NCI-H2171 (cell line): ENCODE measurements around the gene KIAA1586.
A peak's percentile ranks its signal among the peaks of the same experiment; 100 is the strongest.
"Not testable (repeated sequence)": the region's sequence is repeated elsewhere in the genome, so short reads cannot be mapped to it uniquely, and the experiment has no call there.

Experiments used
- DNase-seq: peaks from one replicate; lab custom pipeline; 2025; lab: John Stamatoyannopoulos, UW

Gene KIAA1586

GRCh38 chr6:57047859-57048258 lies 1.4 kb downstream of the KIAA1586 start:
- DNase-seq, result not testable (repeated sequence)

DNA sequence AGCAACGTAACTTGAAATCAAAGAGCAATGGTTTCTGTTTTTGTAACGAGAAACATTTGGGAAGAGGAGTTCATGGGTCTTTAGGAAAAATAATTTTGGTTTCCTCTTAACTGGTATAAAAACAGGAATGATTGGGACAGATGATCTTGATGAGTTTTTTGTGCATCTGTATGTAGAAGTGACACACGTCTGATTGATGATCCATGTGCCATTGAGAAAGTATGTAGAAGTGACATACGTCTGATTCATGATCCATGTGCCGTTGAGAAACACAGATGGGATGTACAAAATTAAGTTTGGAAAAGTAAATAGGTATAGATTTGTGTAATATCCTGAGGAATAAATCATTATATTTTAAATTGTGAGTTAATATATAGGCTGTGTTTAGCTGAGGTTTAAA lies 2.1 kb downstream of the KIAA1586 start:
- no peak for DNase-seq

DNA sequence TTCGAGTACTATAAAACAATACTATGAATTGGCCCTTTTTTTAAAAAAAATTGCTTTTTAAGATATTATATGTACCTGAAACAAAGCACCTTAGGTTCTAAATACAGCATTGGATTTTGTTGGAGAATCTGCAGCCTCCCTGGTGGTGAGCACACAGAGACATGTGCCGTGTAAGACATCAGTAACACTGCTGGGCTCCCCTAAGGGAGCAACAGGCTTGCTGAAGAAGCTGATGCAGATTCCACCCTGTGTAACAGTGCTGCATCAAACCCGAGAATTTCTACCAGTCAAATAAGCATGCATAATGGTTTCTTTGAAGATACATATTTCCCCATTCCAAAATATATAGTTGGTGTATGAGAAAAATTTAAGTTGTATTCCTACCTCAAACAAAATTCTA lies 17.4 kb downstream of the KIAA1586 start:
- DNase-seq, result no peak

GRCh38 chr6:57064809-57065208 lies 18.3 kb downstream of the KIAA1586 start:
- DNase-seq, result no peak

DNA sequence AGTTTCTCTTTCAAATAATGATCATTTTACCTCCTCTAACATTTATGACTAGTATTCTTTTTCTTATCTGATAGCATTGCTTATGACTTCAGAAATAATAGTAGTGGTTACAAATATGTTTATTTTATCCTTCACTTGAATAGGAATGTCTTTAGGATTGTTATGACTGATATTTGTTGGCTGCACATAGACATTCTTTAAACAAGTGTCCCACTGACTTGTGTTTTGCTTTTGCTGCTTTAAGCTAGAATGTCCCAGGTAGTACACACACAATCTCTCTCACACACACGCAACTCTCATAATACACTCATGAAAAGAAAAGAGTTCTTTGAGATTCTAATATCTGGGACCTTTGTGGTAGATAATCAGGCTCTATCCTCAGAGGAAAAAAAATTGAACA lies 21.6 kb downstream of the KIAA1586 start:
- no peak for DNase-seq

GRCh38 chr6:57069228-57069627 lies 22.7 kb downstream of the KIAA1586 start:
- no peak for DNase-seq

DNA sequence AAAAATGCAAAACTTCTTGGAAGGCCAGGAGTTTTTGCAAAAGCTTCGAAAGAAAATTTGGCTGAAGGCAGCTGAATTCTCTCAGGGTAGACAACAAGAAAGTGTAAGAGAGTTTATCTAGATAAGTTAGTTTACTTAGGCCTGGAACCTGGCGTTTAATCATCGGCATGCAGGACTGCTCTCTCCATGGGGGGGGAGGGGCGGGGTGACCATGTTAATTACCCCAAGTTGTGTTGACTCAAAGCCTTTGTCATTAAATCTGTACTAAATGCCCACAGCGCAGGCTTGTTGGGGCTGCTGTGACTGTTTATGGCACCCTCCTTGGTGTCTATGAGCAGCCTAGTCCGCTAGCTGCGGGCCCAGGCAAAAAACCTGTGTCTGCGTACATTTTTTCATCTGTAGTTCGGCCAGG lies 23.4 kb downstream of the KIAA1586 start:
- DNase-seq, result no peak

- DNase-seq, result no peak
Measured at GRCh38 chr6:57072108-57072507, 25.6 kb downstream of the KIAA1586 start.

DNA sequence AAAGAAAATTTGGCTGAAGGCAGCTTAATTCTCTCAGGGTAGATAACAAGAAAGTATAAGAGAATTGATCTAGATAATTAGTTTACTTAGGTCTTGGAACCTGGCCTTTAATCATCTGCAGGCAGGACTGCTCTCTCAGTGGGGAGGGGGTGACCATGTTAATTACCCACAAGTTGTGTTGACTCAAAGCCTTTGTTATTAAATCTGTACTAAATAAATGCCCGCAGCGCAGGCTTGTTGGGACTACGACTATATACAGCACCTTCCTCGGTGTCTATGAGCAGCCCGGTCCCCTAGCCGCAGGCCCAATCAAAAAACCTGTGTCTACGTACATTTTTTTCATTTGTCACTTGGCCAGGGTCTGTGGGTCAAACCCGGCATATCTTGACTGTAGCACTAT lies 27.9 kb downstream of the KIAA1586 start:
- no peak for DNase-seq

- DNase-seq, result no peak
Measured at GRCh38 chr6:57075092-57075491, 28.6 kb downstream of the KIAA1586 start.

DNA sequence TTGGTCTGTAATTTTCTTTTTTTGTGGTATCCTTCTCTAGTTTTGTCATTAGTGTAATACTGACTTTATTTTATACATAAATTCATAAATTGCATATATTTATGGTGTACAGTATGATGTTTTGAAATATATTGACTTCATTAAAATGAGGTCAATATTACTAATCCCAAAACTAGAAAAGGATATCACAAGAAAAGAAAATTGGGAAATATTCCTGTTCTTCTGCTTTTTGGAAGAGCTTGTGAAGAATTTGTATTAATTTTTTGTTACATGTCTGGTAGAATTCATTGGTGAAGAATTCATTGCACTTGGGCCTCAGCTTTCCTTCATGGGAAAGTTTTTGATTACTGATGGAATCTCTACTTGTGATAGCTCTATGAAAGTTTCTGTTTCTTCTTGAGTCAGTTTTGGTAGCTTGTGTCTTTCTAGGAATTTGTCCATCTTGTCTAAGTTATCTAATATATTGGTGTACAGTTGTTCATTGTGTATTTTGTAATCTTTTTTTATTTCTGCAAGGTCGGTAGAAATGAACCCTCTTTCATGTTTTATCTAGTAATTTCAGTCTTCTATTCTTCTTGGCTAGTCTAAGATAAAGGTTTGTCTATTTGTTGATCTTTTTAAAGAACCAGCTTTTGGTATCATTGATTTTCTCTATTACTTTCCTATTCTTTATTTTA lies 32.2 kb downstream of the KIAA1586 start:
- DNase-seq, result no peak

GRCh38 chr6:57085471-57085870 lies 39.0 kb downstream of the KIAA1586 start:
- no peak for DNase-seq

DNA sequence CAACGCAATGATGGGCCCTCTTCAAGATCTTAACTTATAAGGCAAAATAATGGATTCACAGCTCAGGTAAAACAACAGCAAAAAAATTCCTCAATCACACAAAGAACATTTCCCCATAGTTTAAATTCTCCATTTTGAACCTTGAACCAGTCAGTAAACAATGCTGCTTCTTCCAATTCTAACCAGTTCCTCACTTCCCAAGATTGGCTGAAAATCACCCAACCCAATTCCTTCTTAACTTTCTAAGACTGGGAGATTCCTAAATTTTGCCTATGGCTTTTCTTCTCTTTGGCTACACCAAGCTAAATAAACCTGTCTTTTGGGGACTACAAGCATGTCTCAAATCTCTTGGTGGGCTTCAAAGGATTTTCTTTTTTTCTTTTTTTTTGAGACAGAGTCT lies 40.4 kb downstream of the KIAA1586 start:
- DNase-seq, result no peak

DNA sequence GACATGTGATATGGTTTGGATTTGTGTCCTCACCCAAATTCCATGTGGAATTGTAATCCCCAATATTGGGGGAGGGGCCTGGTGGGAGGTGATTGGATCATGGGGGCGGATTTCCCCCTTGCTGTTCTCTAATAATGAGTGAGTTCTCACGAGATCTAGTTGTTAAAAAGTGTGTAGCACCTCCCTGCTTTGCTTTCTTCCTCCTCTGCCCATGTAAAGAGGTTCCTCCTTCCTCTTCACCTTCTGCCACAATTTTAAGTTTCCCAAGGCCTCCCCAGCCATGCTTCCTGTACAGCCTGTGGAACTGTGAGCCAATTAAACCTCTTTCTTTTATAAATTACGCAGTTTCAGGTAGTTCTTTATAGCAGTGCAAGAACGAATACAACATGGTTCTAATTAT lies 41.4 kb downstream of the KIAA1586 start:
- DNase-seq, result no peak

GRCh38 chr6:57089265-57089664 lies 42.8 kb downstream of the KIAA1586 start:
- no peak for DNase-seq

- peak; percentile 96 for DNase-seq
Measured at GRCh38 chr6:57089687-57090457, 43.4 kb downstream of the KIAA1586 start, which contains the start of gene ZNF451. Gene ZNF451, plus strand, starts transcription at chr6:57090188. Its CDS starts 66 bp downstream, at chr6:57090254.

- not testable (repeated sequence) for DNase-seq
Measured at GRCh38 chr6:57090458-57091067, 44.1 kb downstream of the KIAA1586 start.

DNA sequence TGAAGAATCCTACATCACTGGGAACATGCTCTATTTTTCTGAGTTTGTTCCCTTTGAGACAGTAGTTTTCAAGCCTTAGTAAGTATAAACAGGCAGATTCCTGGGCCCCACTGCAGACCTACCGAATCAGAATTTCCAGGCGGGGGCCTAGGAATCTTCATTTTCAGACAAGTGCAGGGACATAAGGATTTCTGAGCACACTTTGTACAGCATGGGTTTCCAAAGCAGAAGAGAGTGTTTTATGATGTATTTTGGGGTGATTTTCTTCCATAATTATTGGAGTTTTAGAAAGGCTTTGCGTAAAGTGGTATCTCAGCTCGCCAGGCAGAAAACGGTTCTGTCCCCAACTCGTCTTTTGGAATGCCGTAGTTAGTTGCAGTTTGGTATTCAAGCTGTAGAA lies 44.9 kb downstream of the KIAA1586 start:
- not testable (repeated sequence) for DNase-seq

- no peak for DNase-seq
Measured at GRCh38 chr6:57094689-57095088, 48.2 kb downstream of the KIAA1586 start.

GRCh38 chr6:57097596-57097995 lies 51.1 kb downstream of the KIAA1586 start:
- DNase-seq, result no peak

DNA sequence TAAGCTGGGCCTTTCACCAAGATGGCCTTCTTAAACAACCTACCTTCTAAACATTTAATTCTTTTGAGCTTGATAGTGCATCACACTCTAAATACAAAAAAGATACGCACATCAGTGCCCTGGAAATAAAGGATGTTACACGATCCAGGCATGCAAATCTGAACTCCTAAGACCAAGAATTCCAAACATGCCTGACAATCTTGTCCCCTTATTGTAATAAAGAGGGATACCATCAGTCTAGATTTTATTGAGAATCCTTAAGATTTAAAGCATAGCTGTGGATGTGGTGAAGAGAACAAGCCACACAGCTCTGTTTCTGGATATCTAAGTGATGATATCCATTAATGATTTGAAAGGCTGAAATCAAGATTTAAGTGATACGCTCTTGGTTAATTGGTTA lies 56.5 kb downstream of the KIAA1586 start:
- DNase-seq, result no peak

- no peak for DNase-seq
Measured at GRCh38 chr6:57104336-57104735, 57.8 kb downstream of the KIAA1586 start.
